Activated CD4-positive, alpha-beta T cell treated with anti-CD3 and anti-CD28 coated beads for 36 hours (primary cell): Measurements from ENCODE around the gene DNM3. TPM values are rescaled to one million over a fixed set of nuclear protein-coding genes. Genes with fewer than 3 reads are reported as not detected.
A peak's percentile ranks its signal among the peaks of the same experiment; 100 is the strongest.

ENCODE experiments used
- ATAC-seq: fragments of 200-7000 bp; cut with Tn5 transposase; one replicate; pipeline ENCODE4 v1.10.0; 2021; ENCODE audit warnings: mild to moderate bottlenecking, moderate library complexity
- CTCF ChIA-PET: fragments of 350-600 bp; sonication (Branson Sonifier 250); formaldehyde crosslinking; loops from one replicate; lab custom pipeline; 2021; ENCODE audit warnings: antibody characterized with exemption; lab: Charles Lee
- POLR2A ChIA-PET: fragments of 350-600 bp; sonication (Branson Sonifier 250); formaldehyde crosslinking; loops from one replicate; lab custom pipeline; 2021; ENCODE audit warnings: antibody characterized with exemption, inconsistent platforms; lab: Charles Lee
- DNase-seq: peaks from one replicate; pipeline ENCODE4 v3.0.0-alpha.2; 2020
- H3K27ac Mint-ChIP-seq: one replicate; pipeline ENCODE4 v1.8.0; 2021; ENCODE audit warnings: mixed read lengths
- H3K27me3 Mint-ChIP-seq: one replicate; pipeline ENCODE4 v1.8.0; 2021; ENCODE audit warnings: mixed read lengths
- H3K36me3 Mint-ChIP-seq: one replicate; pipeline ENCODE4 v1.8.0; 2021; ENCODE audit warnings: low read depth, mixed read lengths
- H3K4me1 Mint-ChIP-seq: one replicate; pipeline ENCODE4 v1.8.0; 2021; ENCODE audit warnings: mixed read lengths
- H3K4me3 Mint-ChIP-seq: one replicate; pipeline ENCODE4 v1.8.0; 2021; ENCODE audit warnings: mild to moderate bottlenecking, moderate library complexity, mixed read lengths
- H3K9me3 Mint-ChIP-seq: one replicate; pipeline ENCODE4 v1.8.0; 2021; ENCODE audit warnings: low read depth, mixed read lengths
- intact Hi-C, 2 experiments: fragments of 100-400 bp; cut with DNase I in 1 of 2; cut with micrococcal nuclease in 1 of 2; formaldehyde crosslinking; loops; one replicate each; pipeline versions ENCODE4 v1.14.2 to v1.15.1; 2022 to 2024; cut with DNase I, micrococcal nuclease
- total RNA-seq, 2 experiments: library from RNA; stranded (reverse); gene quantifications; one replicate each; pipeline ENCODE4 v1.2.3, GENCODE V29; 2021

Gene DNM3
- total RNA-seq, 2 experiments from 2014 or later: 1.1 to 1.4 TPM

DNA sequence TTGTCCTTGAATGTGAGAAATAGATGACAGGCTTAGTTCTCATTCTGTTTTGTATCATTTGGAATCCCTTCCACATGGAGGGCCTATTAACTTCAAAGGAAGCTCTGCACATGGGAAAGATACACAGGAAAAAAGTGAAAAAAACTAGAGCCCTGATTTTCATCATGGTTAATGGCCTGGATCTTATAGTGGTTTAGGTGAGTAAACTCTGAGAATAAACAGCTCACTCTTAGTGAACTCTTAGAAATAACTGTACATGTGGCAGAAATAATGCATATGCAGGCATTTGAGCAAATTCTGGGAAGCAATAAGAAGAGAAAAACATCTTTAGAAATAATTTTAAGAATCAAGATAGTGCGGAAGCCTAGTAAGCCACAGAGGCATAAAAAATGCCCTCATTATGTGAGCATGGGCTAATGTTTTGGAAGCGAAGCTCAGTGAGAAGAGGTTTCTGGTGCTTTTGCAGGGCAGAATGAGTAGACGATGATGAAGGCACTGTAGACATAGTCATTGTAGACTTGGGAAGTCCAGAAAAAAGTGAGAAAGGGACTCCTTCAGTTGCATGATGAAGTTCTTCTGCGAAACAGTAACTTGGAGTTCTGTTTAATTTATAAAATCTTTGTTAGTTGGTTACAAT lies 279.9 kb downstream of the DNM3 start:
- H3K4me1 Mint-ChIP-seq: peaks cover 23% of the 10 kb centered on the region
- H3K27me3 Mint-ChIP-seq: no peaks in the 10 kb centered on the region
- CTCF ChIA-PET: interaction anchor here (0.8 to 1.2 kb wide), 3 partner anchors 14 to 55 kb away, joined by 3 read pairs; no protein-coding TSS in a partner anchor
- no peak for ATAC-seq
- H3K9me3 Mint-ChIP-seq: peaks cover 3% of the 10 kb centered on the region
- intact Hi-C loops: no loop called here
- H3K36me3 Mint-ChIP-seq: no peaks in the 10 kb centered on the region
- POLR2A ChIA-PET: interaction anchor here (0.6 to 0.8 kb wide), 2 partner anchors 185 to 928 kb away, joined by 3 to 8 read pairs; no protein-coding TSS in a partner anchor
- no peak overlapping the region for H3K4me3 Mint-ChIP-seq
- H3K27ac Mint-ChIP-seq: no peak overlapping the region
- no peak for DNase-seq

DNA sequence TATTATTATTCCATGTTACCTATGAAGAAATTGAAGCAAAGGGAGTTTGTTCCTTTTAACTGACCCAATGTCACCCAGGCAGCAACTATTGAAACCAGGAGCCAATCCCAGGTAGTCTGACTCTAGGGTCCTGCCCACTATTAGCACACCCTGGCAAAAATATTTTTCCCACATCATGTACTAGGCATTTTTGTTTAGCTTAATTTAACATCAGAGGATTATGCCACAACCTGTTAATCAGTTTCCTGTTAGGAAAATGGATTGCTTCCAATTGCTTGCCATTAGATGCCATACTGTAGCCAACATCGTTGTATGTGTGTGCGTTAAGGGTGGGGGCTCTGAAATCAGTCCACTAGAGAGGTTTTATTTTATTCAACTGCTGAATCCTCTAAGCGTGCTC lies 281.1 kb downstream of the DNM3 start:
- Mint-ChIP-seq H3K36me3 (no peaks in the 10 kb centered on the region), H3K27me3 (no peaks in the 10 kb centered on the region), H3K27ac (no peak overlapping the region), H3K4me1 (peaks cover 21% of the 10 kb centered on the region), H3K4me3 (no peak overlapping the region), H3K9me3 (peaks cover 3% of the 10 kb centered on the region)
- ATAC-seq (no peak), DNase-seq (no peak)
- intact Hi-C loops: no loop called here
- POLR2A ChIA-PET: no interaction called here
- CTCF ChIA-PET: interaction anchor here (1.9 kb wide), 1 partner anchor 11 kb away, joined by 6 read pairs; no protein-coding TSS in a partner anchor

DNA sequence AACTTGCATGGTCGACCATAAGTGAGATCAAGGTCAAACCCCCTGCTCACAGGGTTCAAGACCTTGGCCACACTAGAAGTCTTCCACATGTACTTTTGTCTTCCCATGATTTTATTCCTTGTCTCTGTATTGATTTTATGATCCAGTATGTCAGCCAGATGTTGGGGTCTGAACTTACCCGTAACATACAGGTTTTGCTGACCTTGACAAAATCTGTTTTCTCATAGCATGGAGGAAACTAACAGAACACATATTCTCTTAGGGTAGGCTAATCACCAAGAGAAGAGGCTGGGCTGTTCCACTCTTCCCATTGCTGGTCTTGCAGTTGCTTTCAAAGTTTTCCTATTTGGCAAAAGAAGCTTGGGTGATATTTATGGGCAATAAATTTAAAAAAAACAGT lies 284.0 kb downstream of the DNM3 start:
- Mint-ChIP-seq H3K4me1 (no peaks in the 10 kb centered on the region), H3K27ac (no peak overlapping the region), H3K36me3 (no peaks in the 10 kb centered on the region), H3K27me3 (no peaks in the 10 kb centered on the region), H3K9me3 (no peaks in the 10 kb centered on the region), H3K4me3 (no peak overlapping the region)
- ChIA-PET POLR2A (no interaction called here), CTCF (interaction anchor here (0.8 to 1.5 kb wide), 3 partner anchors 11 to 14 kb away, joined by 3 to 9 read pairs (median 4); no protein-coding TSS in a partner anchor)
- DNase-seq (no peak), ATAC-seq (no peak)
- intact Hi-C loops: no loop called here

DNA sequence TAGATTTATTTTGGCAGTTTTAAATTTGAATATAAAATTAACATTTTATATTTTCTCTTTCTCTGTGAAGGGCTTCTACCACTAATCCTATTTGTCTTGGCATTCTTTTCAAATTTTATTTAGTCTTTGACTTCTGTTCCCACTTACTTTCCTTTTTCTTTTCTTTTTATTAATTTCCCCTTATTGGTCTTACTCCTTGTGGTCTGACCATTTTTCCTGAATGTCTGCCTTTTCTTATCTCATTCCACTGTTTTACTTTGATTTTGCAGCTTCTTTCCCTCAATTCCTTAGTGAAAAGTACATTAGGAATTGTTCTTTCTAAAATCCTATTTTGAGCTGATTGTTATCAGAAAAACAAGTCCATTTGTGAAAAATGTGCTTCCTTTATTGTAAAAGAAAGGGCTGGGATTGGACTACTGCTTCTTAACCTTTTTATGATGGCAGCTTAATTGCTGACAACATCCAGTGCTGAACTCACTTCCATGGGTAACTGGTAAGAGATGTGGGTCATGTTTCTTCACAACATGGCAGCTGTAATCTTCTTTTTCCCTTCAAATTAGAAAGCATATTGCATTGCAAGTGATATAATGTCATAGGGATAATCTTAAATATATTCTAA lies 284.6 kb downstream of the DNM3 start:
- no peak overlapping the region for H3K4me3 Mint-ChIP-seq
- no peaks in the 10 kb centered on the region for H3K4me1 Mint-ChIP-seq

DNA sequence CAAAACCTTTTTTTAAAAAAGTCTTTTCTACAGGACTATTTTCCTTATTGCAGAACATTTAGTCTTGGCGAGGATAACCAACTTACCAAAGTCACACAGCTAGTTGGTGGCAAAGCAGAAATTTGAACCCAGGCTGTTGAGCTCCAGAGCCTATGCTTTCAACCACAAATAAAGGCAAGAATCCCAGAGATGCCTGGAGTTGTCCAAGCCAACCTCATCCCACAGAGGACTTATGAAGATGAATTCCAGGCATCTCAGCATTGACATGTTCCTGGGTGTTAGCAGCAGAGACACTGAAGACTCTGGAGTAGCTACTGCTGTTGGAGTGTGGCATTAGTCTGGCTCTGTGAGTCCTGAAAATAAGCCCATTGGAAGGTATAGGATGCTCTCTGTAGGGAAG lies 291.5 kb downstream of the DNM3 start:
- H3K4me3 Mint-ChIP-seq: no peak overlapping the region
- POLR2A ChIA-PET: no interaction called here
- peaks cover 19% of the 10 kb centered on the region for H3K4me1 Mint-ChIP-seq
- H3K9me3 Mint-ChIP-seq: no peaks in the 10 kb centered on the region
- CTCF ChIA-PET: interaction anchor here (0.6 to 1.6 kb wide), 6 partner anchors 10 to 294 kb away, joined by 3 to 6 read pairs (median 3); no protein-coding TSS in a partner anchor
- no peaks in the 10 kb centered on the region for H3K36me3 Mint-ChIP-seq
- no peak for DNase-seq
- H3K27ac Mint-ChIP-seq: no peak overlapping the region
- H3K27me3 Mint-ChIP-seq: no peaks in the 10 kb centered on the region
- intact Hi-C loops: loop anchor here (5.0 kb wide), 1 partner anchor 264 kb away; no protein-coding TSS in a partner anchor
- no peak for ATAC-seq

More for the DNA sequence above, 284.6 kb downstream of the DNM3 start:
- DNase-seq (no peak), ATAC-seq (no peak)
- ChIA-PET POLR2A (no interaction called here), CTCF (interaction anchor here (0.7 to 1.3 kb wide), 5 partner anchors 10 to 274 kb away, joined by 3 to 4 read pairs (median 3); no protein-coding TSS in a partner anchor)
- intact Hi-C loops: no loop called here
- no peaks in the 10 kb centered on the region for H3K27me3 Mint-ChIP-seq
- H3K27ac Mint-ChIP-seq: no peak overlapping the region
- H3K9me3 Mint-ChIP-seq: no peaks in the 10 kb centered on the region
- no peaks in the 10 kb centered on the region for H3K36me3 Mint-ChIP-seq

DNA sequence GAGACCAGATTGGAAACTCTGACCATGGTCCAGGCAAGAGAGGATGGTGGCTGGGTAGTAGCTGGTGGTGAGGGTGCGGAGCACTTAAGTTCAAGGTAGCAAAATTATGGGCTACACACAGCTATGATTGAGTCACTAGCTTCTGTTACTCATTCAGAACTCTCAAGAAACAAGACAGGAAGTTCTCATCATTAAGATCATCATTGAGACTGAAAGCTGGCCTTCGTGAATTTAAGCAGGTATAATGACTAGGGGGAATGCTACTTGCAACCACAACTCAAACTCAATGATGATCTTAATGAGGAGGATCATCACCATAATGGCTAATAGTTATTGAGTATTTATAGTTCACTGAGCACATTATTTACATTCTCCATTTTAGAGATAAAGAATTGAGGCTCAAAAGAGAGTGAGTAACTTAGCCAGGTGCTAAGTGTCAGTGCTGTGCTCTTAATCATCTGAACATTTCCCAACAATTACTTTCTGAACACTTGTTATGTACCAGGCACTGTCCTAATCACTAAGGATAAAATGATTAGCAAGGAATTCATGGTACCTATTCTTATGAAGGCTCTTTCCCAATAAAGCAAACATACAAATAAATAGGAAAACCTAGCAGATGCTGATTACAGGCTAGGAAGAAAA lies 292.9 kb downstream of the DNM3 start:
- peak; percentile 23 for DNase-seq
- Mint-ChIP-seq H3K27me3 (no peaks in the 10 kb centered on the region), H3K36me3 (no peaks in the 10 kb centered on the region), H3K4me1 (peaks cover 19% of the 10 kb centered on the region), H3K4me3 (no peak overlapping the region), H3K9me3 (no peaks in the 10 kb centered on the region), H3K27ac (peak overlapping the region; percentile 70)
- peak; percentile 99 for ATAC-seq
- CTCF ChIA-PET: interaction anchor here (0.5 to 1.6 kb wide), 8 partner anchors 11 to 363 kb away, joined by 3 to 6 read pairs (median 3); no protein-coding TSS in a partner anchor
- POLR2A ChIA-PET: interaction anchor here (0.9 kb wide), 1 partner anchor 224 kb away, joined by 3 read pairs; no protein-coding TSS in a partner anchor
- intact Hi-C loops: loop anchor here (1.0 to 5.0 kb wide), 3 partner anchors 47 to 263 kb away; no protein-coding TSS in a partner anchor

DNA sequence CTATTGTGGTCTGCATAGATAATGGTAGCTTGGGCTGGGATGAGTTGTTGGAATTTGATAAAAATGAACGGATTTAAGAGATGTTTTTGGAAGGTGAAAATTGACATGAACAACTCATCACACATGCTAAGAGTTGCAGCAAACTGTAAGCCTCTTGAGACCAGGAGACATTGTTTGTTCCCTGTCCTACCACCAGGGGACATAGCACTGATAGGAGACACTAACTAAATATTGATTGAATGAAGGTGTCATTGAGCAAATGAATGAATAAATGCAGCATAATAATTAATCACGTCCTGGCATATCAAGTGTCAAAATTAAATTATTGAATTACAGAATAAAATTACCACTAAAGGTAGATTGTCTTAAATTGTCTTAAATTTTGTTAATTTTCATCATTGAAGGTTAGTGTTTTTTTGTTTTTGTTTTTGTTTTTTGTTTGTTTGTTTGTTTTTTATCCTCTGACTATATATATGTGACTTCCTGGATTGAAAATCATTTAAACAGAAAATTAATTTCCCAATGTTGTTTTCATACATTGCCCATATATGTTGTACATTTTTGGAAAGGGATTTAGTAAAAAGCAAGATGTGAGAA lies 293.9 kb downstream of the DNM3 start:
- no peak overlapping the region for H3K4me3 Mint-ChIP-seq
- H3K27me3 Mint-ChIP-seq: no peaks in the 10 kb centered on the region
- ChIA-PET POLR2A (no interaction called here), CTCF (interaction anchor here (0.6 to 1.3 kb wide), 5 partner anchors 14 to 362 kb away, joined by 3 read pairs; no protein-coding TSS in a partner anchor)
- DNase-seq (peak; percentile 25), ATAC-seq (no peak)
- no peak overlapping the region for H3K27ac Mint-ChIP-seq
- H3K9me3 Mint-ChIP-seq: no peaks in the 10 kb centered on the region
- intact Hi-C loops: loop anchor here in 1 of 2 experiments (2.0 kb wide), 1 partner anchor 46 kb away; no protein-coding TSS in a partner anchor
- H3K36me3 Mint-ChIP-seq: no peaks in the 10 kb centered on the region
- H3K4me1 Mint-ChIP-seq: peaks cover 19% of the 10 kb centered on the region

DNA sequence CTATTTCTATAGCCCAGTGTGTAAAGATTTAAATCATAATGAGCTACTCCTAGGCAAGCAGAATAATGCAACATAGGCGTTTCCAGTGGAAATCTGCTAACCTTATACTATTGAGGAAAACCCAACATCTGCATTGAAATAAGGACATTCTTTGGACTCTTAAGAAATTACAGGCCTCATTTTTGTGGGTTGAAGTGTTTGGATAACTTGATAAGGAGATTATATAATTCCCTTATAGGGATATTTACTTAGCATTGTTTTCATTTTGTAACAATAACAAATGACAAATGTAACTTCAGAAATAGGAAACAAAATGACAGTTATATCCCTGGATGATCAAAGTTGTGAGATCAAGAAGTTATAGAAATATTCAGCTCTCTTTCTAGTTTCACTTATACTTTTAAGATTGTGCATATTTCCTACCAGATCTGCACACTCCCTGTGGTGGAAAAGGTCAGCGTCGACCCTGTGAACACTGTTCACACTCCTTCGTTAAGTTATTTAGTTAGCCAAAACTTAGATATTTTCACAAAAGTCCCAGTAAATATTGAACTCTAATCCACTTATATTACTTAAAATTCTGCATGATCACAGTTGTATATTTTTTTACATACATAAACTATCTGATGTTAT lies 294.8 kb downstream of the DNM3 start:
- DNase-seq (no peak), ATAC-seq (no peak)
- Mint-ChIP-seq H3K9me3 (no peaks in the 10 kb centered on the region), H3K27ac (no peak overlapping the region), H3K36me3 (no peaks in the 10 kb centered on the region), H3K27me3 (no peaks in the 10 kb centered on the region), H3K4me1 (peaks cover 19% of the 10 kb centered on the region), H3K4me3 (no peak overlapping the region)
- CTCF ChIA-PET: interaction anchor here (0.7 to 1.3 kb wide), 4 partner anchors 9 to 18 kb away, joined by 3 read pairs; no protein-coding TSS in a partner anchor
- POLR2A ChIA-PET: no interaction called here
- intact Hi-C loops: loop anchor here in 1 of 2 experiments (2.0 kb wide), 1 partner anchor 45 kb away; no protein-coding TSS in a partner anchor

DNA sequence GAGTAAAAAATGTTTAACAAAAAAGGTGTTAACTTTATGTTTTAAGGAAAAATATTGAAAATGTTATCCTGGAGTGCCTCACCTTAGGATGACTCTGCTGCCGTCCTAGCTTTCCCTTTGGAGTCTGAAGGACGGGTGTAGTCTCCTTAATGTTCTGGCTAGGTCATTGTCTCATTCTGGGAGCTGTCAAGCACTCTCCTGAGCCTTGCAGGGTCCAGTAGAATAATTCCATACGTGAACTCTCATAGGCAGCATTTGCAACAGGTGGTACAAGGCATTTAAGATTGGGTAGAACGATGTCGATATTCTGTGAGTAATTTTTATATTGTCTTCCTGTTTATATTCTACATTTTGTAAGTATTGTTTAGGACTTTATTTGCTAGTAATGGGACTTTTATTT lies 295.6 kb downstream of the DNM3 start:
- no peaks in the 10 kb centered on the region for H3K36me3 Mint-ChIP-seq
- intact Hi-C loops: no loop called here
- ATAC-seq (no peak), DNase-seq (no peak)
- ChIA-PET POLR2A (no interaction called here), CTCF (interaction anchor here (1.1 kb wide), 1 partner anchor 8 kb away, joined by 3 read pairs; no protein-coding TSS in a partner anchor)
- peaks cover 19% of the 10 kb centered on the region for H3K4me1 Mint-ChIP-seq
- no peaks in the 10 kb centered on the region for H3K27me3 Mint-ChIP-seq
- no peaks in the 10 kb centered on the region for H3K9me3 Mint-ChIP-seq
- no peak overlapping the region for H3K27ac Mint-ChIP-seq
- H3K4me3 Mint-ChIP-seq: no peak overlapping the region

DNA sequence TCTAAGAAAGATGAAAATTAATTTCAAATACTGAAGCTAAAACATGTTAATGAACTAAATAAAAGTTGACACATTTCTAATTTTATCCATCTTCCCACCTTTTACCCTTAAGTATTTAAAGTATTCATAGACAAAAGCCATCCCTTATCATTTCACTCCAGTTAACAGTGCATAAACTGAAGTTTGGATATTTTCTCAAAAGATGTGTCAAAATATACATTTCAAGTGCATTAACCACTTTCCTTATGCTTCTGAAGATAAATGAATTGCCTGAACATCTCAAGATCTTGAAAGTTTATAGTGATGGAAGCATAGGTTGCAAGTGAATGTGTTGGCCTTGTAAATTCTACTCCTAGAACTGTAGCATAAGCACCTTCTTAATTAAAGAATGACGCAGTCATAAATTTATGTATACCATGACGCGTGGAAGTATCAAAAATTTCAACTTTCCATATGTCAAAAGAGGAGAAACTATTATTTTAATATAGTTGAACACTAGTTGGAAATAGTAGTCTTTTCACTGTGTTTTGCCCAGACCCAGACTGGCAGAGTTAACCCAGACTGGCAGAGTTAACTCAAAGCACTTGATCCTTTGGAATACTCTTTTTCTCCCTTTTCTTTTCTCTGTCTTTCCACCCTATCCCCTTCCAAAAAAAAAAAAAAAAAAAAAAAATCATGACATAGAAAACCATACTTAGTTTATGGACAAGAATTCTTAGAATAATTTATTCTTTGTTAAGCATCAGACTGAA lies 296.6 kb downstream of the DNM3 start:
- intact Hi-C loops: no loop called here
- POLR2A ChIA-PET: no interaction called here
- H3K27me3 Mint-ChIP-seq: no peaks in the 10 kb centered on the region
- peaks cover 19% of the 10 kb centered on the region for H3K4me1 Mint-ChIP-seq
- H3K27ac Mint-ChIP-seq: no peak overlapping the region
- ATAC-seq (no peak), DNase-seq (no peak)
- CTCF ChIA-PET: no interaction called here
- no peak overlapping the region for H3K4me3 Mint-ChIP-seq
- no peaks in the 10 kb centered on the region for H3K36me3 Mint-ChIP-seq
- no peaks in the 10 kb centered on the region for H3K9me3 Mint-ChIP-seq
